HG03064 (cell line): ENCODE data around the gene GALNT17.
"Not testable (repeated sequence)": the region's sequence is repeated elsewhere in the genome, so short reads cannot be mapped to it uniquely, and the experiment has no call there.

Experiments
- ATAC-seq: cut with Tn5 transposase; IDR thresholded peaks from one replicate; pipeline ENCODE4 v1.9.1; 2021; ENCODE audit warnings: low read depth; ENCODE audit not compliant: unreplicated experiment

The GALNT17 gene

DNA sequence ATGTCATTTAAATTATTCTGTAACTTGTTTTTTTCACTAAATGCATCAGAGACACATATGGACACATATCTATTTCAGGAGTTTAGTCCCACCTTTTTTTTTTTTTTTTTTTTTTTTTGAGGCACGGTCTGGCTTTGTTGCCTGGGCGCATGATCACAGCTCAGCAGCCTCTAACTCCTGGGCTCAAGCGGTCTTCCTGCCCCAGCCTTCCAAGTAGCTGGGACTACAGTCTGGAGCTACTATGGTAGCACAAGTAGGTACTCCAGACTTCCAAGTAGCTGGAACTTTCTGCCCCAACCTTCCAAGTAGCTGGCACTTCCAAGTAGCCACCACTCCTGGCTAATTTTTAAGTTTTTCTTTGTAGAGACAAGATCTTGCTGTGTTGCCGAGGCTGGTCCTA, 407.7 kb downstream of the GALNT17 start:
- ATAC-seq, result no peak

DNA sequence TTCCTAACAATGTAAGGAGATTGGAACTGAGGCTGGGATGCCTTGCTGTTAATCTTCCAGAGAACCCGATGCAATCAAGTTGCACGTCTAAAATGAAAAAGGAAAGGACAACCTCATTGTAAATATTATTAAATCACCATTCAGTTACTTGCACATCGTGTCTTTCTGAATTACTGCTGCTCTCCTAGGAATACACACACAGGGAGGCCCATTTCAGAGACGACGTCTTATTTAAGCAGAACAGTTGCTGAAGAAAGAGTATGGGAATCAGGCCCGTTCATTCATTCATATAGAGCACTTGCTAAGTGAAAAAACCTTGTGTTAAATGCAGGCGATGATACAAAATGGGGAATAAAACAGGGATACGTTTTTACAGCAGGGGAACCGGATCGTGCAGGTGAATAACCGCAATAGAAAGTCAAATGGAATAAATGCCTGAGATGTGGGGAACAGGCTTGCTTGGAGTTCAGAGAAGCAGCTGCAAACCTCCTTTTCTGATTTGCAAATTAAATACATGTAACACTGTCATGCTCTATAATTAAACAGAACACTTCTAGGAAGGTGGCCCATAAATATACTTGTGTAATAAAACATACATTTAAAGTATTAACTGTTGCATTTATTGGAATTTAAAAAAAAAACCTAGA, 409.9 kb downstream of the GALNT17 start:
- ATAC-seq, result no peak

DNA sequence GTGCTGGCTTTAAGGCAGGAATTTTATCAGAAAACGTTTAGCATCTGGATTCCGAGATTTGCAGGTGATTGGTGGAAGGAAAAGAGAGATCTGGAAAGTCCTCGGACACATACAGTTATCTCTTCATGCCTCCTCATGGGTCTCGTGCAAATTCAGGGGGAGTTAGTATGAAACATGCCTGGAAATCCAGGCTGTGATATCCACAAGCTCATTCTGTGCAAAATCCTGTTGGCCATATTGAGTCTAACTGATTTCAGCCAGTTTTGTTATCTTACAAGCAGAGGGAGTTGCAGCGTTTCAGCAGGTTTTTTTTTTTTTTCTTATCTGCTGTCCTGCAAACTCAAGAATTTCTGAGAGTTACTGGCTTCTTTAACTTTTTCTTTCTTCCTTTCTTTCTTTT, 411.5 kb downstream of the GALNT17 start:
- no peak for ATAC-seq

DNA sequence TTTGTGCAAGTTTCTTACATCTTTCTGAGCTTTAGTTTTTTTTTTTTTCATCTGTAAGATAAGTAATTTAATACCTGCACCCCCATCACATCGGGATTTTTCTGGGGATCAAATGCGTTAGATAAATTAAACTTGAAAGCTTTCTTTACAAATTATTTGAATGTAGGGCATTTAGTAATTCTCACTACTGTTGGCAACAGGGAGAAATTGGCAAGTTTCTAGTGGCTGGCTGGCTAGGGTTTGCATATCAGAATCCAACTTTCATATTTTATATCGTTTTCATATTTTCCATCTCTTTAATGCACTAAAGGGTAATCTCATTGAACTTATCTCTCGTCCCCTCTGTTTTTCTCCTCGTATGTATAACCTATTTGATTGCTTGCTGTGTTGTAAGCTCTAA, 412.9 kb downstream of the GALNT17 start:
- ATAC-seq, result no peak

DNA sequence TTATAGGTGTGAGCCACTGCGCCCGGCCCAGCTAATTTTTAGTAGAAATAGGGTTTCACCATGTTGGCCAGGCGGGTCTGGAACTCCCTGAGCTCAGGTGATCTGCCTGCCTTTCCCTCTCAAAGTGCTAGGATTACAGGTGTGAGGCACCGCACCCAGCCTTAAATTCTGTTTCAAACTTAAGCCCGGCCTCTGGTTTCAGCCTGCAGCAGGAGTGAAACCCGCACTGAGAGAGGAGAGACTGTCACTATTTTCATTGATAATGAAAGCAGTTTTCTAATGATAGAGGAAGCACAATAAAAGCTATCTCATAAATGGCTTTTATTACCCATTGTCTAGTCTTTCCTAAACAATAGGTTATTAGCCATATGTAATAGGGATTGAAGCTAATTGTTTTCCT, 415.5 kb downstream of the GALNT17 start:
- no peak for ATAC-seq

DNA sequence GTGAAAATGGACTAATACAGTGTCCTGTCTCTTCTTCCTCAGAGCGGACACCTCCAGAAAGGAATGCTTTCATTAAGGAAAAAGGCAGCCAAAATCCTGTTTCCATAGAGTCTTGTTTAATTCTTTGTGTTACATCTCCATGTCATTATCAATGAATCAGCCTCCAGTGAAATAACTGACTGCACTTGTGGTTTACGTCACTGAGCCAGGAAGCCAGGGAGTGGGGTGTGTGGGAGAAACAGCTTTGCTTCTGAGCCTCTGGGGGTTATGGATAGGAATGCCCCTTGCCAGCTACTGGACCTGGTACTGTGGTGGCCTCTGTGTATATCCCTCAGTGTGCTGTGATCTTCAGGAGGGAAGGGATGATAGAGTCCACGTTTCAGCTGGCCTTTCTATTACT, 416.8 kb downstream of the GALNT17 start:
- ATAC-seq, result no peak

DNA sequence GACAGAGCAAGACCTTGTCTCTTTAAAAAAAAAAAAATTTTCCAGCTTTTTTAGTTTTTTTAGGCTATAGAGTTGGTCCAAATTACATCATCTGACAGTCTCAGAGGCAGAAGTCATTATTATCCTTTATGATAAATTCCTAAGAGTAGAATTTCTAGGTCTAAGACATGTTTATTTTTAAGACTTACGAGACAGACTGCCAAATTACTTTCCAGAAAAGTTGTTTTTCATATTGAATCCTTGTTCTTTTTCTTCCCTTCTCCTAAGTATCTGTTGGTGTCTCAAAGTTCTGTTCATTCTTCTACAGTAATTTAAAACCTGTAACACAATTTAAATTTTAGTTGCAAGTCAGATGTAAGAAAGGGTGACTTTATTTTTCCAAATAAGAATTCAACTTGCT, 421.4 kb downstream of the GALNT17 start:
- no peak for ATAC-seq

DNA sequence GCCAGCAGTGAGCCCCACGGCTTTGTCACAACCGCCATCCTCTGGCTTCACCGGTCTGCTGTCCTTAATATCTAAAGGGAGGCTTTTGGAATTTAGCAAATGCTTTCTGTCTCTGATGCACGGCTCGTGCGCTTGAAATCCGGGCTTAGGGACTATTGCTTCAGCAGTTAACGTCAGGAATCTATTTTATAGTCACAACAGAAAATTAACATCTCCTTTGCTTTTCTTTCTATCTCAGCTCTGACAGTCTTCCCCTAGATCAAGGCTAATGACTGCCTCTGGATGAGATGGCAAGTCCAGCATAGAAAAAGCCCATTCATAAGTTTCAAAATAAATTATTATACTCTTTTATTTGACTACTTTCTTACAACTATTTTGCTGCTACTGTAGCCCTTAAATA, 423.8 kb downstream of the GALNT17 start:
- ATAC-seq, result no peak

DNA sequence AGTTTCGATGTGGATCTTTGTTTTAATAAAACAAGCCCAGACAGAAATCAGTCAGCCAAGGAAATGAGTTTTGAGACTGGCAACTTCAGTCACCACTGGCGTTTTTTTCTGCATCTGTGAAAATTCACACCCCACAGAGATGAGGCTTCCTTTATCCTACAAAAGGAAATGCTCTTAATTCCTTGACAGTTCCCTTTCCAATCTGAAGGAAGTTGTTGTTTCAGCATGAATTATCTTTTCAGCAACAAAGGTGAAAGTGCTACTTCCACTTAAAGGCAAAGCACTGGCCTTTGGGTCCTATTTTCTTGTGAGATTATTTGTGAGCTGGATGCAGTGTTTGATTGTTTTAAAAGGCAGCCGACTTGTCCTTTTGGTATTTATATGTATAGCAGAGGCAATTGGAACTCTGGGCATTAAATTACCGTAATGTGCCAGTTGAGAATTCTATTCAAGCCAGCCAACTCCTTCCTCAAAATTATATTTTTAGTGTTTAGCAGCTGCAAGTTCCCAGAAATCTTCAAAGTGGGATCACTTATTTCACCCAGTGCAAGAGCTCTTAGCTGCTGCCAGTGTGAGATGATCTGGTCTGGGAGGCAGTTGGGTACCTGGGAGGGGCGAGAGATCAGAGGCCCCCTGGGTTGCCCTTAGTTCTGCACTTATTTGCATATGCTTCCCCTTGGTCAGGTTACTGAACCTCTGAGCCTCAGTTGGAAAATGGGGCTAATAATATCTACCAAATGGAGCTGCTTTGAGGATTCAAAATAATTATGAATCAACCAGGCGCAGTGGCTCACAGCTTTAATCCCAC, 427.1 kb downstream of the GALNT17 start:
- no peak for ATAC-seq

DNA sequence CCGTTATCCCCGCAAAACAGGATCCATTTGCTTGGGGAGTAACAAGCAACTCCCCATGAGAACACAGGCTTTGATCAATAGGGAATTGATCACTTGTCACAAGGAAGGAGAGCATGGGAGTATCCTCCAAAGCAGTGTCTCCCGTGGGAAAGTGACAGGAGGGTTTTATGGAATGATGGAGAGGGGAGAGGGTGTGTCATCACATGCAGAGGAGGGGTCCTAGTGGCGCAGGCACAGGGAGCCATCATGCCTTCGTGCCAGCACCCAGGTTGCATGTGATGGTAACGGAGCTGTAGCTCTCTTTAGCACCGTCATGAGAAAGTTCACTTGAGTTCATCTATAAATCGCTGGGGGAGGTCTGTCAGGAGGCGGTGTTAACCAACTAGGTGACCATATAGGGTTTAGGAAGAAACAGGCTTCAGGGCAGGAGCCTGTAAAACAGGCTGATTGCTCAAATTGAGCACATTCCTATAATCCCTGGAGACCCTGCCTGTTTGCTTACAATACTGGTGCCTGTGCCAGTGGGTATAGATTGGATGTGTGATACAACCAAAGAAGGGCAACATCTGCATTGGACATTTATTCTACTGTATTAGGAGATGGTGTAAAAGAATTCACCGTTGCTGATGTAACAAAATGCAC, 428.5 kb downstream of the GALNT17 start:
- ATAC-seq, result no peak

DNA sequence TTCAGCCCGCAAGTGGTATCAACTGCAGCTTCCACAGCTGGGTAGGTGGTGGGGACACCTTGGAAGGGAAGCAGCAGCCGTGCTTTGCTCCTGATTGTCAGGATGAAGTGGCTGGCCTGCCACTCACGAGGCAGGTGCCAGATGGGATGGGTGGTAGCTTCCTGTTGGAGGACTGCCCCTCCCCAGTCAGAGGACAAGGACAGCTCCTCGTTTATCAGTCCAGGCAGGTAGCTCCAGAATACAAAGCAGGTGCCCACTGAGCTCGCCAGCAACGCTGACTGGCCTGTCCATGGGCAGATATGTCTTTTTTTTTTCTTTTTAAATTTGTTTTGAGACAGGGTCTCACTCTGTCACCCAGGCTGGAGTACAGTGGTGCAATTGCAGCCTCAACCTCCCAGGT, 431.3 kb downstream of the GALNT17 start:
- no peak for ATAC-seq

DNA sequence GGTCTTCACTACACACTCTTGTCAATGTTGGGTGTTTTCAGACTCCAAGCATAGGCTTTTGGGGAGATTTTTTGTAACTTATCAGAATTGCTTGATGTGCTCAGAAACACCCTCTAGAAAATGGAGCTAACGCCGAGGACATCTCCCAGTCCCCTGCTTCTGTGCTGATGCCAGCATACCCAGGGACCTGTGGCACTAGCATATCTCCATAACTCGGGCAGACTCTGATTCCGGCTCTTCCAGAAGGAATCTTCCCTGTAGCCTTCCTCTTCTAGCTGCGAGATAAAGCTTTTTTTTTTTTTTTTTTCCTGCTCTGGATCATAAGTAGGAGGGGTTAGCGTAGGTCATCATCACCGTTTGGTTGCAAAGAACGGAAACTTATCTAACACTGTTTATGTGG, 434.4 kb downstream of the GALNT17 start:
- no peak for ATAC-seq

DNA sequence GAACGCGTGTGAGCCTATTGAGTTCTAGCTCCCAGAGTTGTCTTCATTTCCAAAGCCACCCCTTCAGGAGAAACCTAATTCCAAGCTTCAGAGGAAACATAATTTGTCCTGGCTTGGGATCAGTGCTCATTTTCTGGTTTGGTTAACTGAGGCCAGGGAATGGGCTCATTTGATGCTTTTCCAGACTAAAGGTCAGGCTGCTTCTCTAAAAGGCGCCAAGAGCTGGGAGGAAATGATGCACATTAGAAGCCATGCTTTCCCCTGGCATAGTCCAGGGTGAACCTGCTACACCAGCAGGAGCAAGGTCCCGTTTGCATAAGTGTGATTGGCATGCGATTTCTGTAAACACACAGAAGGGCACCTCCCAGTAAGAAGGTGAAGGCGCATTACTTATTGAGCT, 435.0 kb downstream of the GALNT17 start:
- no peak for ATAC-seq

DNA sequence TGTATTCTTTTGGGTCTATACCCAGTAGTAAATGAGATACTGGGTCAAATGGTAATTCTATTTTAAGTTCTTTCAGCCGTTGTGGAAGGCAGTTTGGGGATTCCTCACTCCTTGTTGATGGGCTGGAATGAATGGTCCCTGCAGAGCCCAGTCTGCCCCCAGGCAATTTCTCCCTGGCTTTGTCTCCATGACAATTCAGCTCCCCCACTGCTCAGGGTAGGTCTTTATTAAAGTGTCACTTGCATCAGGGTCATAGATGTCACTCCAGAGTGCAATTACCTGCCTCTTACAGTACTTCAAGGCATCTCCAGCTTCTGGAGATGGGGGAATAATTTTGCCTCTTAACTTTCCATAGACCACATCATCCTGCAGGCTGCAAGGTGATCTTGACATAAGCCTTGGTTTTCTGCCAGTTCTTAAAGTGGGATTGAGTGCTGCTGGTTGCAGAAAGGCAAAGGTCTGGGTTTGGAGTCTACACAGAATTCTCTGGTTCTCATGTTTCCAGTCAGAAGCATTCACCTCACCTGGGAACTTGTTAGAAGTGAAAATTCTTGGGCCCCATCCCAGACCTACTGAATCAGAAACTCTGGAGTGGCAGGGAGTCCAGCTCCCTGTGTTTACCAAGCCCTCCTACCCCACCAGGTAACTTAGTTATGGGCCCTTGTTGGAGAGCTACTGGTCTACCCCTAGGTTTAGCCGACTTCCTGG, 442.4 kb downstream of the GALNT17 start:
- no peak for ATAC-seq

DNA sequence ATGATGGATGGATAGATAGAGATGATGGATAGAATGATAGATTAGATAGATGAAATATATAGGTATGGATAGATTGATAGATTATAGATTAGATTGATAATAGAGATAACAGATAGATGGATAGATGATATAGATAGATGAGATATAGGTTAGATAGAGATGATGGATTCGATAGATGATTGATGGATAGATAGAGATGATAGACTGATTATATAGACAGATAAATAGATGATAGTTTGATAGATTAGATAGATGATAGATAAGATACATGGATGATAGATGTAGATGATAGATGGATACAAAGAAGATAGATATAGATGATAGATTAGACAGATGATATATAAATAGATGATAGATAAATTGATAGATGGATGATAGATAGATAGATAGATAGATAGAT, 448.1 kb downstream of the GALNT17 start:
- ATAC-seq, result no peak

DNA sequence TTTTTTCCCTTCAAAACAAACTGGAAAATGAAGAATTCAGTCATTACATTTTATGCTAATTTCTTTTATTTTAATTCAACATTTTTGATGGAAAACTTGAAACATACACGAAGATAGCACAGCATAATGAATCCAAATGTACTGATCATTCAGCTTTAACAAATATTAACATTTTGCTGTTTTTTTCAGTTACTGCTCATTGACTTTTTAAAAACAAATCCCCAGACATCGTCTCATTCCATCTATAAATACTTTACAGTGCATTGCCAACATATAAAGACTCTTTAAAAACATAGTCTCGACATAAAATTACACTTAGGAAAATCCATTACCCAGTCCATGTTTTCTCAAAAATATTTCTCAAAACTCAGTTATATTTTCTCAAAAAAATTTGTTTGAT, 452.3 kb downstream of the GALNT17 start:
- ATAC-seq, result no peak

DNA sequence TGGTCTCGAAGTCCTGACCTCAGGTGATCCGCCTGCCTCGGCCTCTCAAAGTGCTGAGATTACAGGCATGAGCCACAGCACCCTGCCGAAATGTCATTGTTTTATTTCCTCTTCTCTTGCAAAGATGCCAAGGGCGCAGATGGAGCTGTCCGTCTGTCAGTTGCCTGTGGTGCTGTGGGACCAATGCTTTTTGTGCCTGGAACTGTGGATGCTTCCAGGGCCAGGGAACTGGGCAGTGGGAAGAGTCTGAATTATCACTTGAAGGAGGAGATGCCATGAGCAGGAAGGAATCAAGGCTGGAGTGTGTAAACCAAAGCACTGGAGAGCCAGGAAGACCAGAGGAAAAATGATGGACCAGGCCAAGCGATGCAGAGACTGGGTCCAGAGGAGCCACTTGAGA, 459.9 kb downstream of the GALNT17 start:
- ATAC-seq, result no peak

DNA sequence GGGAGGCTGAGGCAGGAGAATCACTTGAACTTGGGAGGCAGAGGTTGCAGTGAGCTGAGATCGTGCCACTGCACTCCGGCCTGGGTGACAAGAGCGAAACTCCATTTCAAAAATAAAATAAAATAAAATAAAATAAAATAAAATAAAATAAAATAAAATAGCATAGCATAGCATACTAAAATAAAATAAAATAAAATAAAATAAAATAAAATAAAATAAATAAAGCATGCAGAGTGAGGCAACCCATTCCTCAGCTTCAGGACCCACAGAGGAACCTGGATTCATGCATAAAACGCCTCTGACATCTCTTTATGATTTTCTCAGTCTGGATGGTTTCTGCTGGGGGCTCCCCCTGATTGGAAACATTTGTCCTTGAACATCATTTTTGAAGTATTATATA, 460.4 kb downstream of the GALNT17 start:
- ATAC-seq, result not testable (repeated sequence)

DNA sequence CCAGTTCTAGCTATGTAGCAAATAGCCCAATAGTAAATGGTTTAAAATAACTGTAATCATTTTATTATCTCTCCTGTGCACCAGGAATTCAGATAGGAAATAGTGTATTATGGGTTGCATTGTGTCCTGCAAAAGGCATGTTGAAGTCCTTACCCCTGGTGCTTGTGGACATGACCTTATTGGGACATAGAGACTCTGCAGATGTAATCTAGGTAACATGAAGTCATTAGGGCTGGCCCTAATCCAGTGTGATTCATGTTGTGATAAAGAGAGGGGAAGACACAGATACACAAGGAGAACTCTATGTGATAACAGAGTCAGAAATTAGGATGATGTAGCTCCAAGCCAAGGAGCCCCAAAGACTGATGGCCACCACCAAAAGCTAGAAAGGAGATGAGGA, 462.8 kb downstream of the GALNT17 start:
- ATAC-seq, result no peak

DNA sequence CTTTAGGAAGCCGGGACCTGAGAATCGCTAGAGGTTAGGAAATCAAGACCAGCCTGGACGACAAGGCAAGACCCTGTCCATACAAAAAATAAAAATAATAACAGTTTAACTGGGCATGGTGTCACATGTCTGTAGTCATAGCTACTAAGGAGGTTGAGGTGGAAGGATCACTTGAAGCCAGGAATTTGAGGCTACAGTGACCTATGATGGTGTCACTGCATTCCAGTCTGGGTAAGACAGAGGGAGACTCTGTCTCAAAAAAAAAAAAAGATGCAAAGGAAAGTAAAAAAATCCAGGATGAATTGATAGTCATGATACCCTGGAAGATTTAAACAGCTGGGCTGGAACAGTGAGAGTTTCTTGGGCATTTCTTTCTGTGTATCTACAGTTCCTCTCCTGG, 463.2 kb downstream of the GALNT17 start:
- ATAC-seq, result no peak

DNA sequence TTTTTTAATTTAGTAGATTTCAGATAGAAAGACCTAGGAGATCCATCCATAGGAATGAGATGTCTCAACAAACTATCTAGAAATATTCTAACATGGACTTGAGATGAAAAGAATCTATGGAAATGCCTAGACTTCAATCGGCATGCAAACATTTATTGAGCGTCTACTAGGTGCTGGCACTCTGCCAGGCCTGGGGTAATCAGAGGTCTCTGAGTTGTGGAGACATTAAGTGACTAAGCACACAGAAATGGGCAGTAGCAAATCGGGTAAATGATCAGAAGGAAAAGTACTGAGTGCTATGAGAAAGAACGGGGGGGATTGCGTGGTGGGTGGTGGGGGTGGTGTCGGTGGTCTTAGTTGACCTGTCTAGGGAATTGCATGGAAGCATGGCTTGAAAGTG, 466.6 kb downstream of the GALNT17 start:
- no peak for ATAC-seq
